ENCODE measurements around the gene TTC39C. TPM values are rescaled to one million over a fixed set of nuclear protein-coding genes. Genes with fewer than 3 reads are reported as not detected.
"Not testable (repeated sequence)": the region's sequence is repeated elsewhere in the genome, so short reads cannot be mapped to it uniquely, and the experiment has no call there.

Gene TTC39C
- total RNA-seq, 1 donor from 2014 or later = 2.0 TPM

DNA sequence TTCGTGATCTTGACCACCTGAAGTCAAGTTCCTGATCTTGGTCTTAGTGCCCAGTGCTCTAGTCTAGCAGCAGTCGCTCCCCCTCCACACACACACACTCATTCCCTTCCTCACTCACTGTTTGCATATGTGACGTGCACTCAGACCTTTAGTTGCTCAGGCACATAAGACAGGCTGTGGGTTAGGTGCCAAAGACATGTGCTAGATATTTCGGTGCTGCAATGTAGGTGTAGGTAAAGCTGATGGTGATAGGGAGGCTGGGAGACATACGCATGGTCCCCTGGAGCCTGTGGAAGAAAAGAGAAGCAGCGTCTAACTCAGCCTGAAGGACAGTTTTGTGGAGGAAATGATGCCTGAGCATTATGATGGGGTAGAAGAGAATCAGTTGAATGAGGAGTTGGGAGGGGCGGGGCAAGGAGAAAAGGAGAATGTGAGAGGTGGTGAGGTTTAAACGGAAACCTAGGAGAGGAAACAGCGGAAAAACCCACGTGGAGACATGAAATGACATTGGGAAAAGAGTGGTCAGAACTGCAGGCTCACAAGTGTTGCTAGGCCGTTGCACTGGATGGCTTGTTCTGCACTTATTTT is 3.8 kb downstream of the TTC39C start:
- DNase-seq = no peak

DNA sequence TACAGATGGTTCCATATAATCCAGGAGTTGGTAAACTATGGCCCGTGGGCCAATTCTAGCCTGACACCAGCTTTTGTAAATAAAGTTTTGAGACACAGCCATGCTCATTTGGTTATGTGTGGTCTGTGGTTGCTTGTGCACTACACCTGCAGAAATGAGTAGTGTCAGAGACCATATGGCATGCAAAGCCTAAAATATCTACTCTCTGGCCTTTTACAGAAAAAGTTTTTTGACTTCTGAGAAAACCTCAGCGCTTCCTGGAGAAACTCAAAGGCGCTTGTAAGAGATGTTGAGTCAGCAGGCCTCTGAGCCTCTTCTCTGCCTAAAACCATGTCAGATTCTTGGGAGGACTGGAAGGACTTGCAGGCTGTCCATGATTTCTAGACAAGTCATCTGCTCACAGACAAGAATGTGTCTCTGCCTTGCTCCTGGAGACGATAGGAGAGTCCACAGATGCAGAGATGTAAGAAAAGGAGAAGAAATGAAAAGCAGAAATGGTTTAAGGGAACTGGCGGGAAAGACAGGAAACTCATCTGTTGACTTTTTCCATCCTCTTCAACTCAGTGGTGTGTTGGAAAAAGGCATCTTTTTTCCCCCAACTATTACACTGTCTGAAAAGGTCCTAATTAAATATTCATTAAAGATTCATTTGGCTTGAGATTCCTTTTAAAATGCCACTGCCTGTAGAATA is 5.2 kb downstream of the TTC39C start:
- DNase-seq = no peak

DNA sequence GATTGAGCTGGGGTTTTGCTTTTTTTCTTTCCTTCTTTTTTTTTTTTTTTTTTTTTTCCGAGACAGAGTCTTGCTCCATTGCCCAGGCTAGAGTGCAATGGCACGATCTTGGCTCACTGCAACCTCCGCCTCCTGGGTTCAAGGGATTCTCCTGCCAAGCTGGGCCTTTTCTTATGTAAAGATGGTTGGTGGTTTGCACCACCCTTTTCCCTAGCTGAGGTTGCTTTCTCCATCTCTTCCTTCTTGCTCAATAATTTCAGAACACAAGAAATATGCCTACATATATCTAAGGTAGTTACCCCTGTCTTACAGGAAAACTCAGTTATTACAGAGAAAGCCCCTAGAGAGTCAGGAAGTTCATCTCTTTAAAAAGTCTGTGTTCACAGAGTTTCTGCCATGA is 7.0 kb downstream of the TTC39C start:
- no peak for DNase-seq

DNA sequence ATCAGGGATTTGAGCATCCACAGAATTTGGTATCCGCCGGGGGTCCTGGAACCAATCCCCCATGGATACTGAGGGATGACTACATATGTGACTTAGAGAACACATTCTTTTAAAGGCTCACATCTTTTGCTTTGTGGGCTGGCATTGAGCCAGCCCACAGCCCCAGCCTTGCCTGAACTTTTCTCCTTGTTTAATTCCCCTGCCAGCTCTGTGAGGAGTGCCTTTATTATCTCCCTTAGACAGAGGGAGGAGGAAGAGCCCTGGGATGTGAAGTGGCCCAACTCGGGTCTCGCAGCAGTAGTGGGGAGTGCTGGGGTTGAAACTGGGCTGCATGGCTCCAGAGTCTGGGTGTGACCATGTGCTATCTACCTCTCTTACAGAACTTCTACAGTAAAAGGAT is 7.6 kb downstream of the TTC39C start:
- no peak for DNase-seq

DNA sequence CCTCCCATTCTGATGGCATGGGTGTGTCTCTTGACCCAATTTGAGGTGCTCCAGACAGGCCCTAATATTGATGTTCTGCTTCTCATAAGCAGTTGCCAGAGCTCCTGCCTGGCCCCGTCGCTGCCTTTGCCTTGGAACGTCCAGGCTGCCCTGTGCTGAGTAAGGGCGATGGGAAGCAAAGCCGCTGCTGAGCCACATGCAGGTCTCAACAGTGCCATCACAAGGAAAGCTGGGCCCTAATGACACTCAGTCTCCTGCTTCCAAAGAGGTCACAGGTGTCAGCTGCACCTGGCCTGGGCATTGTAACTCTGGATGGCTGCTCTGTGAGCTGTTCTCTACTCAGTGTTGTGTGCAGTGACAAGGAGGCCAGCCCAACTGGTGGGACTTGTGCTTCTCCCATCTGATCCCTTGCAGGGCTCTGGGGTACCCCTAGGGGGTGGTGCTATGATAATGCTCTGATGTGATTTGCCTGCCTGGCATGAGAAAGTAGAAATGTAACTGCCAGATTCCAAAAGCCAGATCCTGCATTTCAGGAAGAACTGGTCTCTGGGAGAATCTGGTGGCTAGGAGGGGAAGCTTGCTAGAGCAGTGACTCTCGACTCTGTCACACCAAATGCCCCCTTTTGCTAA is 8.7 kb downstream of the TTC39C start:
- no peak for DNase-seq

DNA sequence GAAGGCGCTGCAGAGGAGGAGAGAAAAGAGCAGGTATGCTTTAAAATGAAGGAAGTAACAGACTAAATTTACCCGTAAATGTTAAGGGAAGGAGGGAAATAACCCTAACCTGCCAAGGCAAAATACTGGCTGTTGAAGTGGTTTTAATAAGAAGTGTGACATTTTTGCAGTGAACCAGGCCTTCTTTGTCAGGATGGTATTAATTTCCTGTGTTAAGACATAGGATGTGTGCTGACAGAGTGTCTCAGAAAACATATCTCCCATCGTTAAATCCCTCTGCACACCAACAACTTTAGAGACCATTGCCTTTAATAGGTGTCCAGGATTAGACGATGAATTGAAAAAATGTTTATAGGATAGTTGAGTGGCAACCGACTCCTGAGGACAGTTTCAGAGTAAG is 9.9 kb downstream of the TTC39C start:
- DNase-seq = no peak

DNA sequence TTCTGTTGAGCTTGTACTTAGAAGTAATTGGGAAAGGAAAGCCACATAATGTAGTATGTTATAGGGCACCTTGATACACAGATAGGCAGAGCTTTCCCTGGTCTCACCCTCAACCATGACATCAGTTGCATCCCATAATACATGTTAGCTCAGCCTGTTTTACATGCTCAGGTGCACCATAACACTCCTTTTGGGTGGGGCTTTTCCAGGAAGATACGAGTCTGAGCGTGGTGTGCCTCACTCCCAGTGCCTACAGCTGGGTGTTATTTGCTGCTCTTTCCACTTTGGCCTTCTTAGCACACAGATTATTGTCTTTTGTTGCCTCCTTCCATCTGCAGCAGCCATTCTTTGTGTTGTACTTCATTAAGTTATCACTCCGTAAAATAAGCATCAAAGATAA is 11.9 kb downstream of the TTC39C start:
- DNase-seq = no peak

DNA sequence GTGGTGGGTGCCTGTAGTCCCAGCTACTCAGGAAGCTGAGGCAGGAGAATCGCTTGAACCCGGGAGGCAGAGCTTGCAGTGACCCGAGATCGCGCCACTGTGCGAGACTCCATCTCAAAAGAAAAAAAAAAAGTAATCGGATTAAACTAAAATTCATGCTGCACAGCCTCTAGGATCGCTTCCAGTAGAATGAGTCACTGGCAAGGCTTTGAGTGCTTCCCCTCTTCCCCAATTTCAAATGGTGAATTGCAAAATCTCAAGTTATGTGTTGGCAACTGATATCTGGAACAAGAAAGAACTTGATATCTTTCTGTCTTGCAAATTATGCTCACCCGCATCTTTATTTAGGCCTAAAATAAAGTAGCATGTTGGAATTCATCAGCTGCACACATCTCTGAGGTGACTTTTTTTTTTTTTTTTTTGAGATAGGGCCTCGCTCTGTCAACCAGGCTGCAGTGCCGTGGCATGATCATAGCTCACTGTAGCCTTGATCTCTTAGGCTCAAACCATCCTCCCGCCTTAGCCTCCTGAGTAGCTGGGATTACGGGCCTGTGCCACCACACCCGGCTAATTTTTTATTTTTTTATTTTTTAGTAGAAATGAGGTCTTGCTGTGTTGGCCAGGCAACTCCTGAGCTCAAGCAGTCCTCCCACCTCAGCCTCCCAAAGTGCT is 12.7 kb downstream of the TTC39C start:
- no peak for DNase-seq

DNA sequence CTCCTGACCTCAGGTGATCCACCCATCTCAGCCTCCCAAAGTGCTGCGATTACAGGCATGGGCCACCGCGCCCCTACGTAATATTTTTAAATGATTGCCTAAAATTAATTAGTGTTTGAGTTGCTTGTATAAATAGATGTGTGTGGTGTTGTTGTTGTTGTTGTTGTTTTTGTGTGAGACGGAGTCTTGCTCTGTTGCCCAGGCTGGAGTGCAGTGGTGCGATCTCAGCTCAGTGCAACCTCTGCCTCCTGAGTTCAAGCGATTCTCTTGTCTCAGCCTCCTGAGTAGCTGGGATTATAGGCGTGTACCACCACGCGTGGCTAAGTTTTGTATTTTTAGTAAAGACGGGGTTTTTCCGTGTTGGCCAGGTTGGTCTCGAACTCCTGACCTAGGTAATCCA is 14.4 kb downstream of the TTC39C start:
- not testable (repeated sequence) for DNase-seq

DNA sequence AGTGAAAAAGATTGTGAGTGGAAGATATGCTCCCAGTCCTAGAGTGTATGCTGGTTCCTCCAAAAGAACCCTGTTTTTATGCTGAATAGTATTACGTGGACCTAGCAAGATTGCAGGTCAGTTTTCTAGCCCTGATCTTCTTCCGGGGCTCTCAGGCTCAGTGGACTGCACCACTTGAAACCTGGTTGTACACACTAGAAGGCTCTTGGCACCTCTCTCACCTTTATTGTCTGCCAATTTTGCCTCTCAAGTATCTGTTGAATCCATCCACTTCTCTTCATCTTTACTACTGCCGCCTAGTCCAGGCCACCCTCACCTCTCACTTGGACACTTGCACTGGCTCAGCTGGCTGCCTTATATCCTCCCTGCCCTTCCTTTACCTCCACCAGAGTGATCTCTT is 16.8 kb downstream of the TTC39C start:
- DNase-seq = no peak

DNA sequence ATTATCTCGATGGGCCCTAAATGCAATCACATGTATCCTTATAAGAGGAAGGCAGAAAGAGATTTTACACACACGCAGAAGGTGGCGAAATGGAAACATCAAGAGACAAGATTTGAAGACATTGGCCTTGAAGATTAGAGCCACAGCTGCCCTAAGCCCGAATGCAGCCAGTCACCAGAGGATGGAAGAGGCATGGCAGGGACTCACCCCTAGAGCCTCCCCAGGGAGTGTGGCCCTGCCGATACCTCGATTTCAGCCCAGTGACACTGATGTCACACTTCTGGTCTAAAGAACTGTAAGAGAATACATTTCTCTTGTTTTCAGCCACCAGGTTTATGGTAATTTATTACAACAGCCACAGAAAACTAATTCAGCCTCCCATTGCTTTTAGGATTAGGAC is 17.4 kb downstream of the TTC39C start:
- DNase-seq = no peak

DNA sequence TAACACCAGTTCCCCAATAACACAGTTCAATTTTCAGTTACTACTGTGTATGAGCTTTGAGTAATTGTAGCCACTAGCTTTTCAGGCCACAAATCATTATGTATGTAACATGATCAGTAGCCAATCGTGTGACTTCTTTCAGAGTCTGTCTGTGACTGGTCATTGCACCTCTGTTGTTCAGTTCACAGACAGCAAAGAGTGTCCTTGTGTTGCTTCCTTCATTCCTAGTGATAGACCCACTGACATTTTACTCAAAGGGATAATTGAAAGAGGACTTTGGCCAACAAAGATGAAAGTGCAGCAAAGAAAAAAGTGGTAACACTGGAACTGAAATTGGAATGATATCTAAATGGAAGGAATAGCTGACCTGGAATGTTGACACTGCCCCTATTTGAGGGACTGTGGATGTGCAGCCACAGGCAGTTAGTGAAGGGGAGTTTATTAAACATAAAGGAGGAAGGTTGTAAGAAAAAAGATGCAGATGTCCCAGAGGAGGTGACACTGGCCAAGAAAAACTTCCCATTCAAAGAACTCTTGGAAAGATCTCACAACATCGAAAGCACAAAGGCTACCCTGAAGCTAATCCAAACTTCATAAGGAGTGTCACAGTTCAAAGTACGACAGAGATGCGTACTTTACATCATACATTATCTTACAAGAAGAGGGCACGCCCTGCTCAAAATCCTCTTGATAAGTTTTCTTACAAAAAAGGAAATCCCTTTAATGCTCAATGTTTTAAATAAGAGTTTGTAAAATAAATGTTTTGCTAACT is 19.3 kb downstream of the TTC39C start:
- no peak for DNase-seq

DNA sequence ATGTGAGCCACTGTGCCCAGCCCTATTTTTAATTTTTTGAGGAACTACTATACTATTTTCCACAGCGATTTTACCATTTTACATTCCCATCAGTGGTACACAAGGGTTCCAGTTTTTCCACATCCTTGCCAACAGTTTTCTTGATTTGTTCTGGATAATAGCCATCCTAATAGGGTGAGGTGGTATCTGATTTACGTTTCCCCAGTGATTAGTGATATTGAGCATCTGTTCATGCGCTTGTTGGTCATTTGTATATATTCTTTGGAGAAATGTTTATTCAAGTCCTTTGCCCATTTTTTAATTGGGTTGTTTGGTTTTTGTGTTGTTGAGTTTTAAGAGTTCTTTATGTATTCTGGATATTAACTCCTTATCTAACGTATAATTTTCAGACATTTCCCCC is 20.8 kb downstream of the TTC39C start:
- no peak for DNase-seq

DNA sequence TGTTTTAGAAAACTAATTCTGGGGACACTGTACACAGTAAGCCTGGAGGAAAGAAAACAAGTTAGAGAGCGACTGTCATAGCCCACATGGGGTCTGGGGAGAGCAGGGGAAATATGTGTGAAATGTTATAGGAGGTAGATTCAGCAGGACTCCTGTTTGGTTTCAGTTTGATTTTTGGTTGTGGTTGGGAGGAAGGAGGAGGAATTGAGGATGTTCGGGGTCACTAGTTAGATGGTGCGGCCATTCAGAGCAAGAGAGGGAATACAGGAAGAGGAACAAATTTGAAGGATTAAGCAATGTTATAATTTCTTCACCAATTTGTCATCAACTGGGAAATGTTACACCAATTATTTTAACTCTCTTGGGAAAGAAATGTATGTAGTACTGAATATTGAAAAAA is 25.1 kb downstream of the TTC39C start:
- no peak for DNase-seq

DNA sequence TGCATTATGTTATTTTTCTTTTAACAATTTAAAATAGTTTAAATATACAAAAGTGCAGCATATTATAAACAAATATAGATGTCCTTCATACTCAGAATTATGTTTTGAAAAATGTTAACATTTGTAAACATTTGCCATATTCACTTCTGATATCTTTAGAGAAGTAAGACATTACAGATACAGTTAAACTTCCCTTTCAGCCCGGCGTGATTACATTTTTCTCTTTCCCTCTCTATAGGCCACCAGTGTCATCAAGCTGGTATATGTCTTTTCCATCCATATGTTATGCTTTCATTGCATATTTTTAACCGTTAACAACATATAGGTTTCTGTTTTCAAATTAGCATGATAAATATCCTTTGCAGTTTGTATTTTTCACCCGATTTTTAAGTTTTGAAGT is 27.1 kb downstream of the TTC39C start:
- no peak for DNase-seq

DNA sequence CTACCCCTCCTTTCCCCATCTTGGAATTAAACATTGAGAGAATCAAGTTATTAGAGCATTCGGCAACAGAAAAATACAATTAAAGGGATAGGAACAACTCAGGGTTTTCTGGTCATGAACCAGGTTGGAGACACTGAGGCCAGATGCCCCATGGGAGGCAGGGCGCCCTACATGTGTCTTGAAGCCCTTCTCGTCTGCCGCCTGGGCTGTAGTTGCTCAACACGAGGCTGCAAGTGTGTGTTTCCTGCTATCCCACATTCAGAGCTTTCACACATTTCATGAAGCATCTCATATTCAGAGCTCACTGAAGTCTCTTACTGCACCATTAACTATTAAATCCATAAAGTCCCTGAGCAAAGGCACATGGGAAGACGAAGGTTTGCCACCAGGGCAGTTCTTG is 28.8 kb downstream of the TTC39C start:
- DNase-seq = no peak

DNA sequence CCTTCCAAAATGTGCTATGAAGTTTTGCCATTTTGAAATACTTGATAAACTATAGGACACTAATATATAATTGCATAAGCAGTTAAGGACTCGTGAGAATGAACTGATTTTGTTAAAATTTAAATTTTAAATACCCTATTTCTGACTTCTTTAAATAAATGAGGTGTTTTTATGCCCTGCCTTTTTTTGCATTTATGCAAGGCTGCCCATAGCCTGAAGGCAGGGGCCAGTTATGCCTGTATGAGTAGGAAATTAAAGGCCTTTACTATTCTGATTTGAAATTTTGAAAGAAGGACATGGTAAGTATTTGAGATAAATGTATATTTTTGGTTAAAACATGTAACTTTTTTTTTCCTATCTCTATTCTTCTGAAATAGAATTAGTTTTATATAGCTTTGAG is 33.7 kb downstream of the TTC39C start:
- no peak for DNase-seq

DNA sequence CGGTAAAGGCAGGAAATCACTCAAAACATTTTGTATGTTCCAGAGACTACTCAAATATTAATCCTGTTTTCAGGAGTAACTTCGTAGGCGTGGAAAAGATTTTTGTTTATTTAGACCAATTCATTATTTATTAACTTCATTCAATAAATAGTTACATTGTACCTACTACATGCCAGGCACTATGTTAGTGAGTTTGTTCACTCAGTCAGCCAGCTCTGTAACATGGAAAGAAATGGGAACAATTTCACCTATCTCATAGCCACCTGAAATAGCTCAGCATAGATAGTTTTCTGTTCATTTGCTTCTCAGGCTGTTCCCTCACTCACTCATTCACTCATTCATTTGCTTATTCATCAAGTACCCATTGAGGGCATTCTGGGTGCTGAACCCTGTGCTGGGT is 34.6 kb downstream of the TTC39C start:
- no peak for DNase-seq

DNA sequence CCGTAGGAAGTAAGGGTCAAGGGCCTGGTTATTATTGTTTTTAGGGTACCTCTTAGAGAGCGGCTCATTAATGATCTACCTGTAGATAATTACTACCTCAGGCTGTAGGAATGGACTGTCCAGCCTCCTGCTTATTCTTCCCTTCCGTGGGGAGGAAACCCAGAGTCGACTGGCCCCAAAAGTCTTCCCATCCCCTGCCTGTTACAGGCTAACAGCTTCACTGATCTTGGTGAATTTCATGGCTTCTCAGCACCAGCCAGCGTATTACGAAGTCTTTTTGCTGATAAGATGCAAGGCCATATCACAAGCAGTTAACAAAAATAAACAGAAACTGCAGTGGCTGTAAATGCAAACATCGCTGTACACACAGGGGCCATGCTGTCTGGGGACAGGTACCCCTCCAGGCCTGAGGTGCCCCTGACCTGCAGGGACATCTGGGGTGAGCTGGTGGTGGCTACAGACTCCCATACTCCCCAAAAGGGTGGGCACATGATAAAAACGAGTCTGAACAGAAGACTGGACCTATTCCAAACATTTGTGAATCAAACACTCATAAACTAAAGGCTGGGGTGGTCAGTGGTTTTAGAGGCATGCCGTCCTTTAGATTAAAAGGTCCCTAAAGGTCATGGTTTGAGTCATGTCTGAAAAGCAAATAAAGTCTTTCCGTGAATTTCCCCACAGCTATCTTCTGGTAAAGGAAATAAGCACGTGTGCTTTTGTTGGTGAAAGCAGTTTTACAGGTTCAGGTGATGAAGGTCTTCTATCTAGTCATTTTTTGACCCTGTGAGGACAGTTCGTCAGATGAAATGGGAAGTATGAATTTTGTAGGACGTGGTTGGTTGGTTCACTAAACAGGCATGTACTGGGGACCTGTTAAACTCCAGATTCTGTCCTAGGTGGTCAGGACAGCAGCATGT is 36.7 kb downstream of the TTC39C start:
- no peak for DNase-seq

DNA sequence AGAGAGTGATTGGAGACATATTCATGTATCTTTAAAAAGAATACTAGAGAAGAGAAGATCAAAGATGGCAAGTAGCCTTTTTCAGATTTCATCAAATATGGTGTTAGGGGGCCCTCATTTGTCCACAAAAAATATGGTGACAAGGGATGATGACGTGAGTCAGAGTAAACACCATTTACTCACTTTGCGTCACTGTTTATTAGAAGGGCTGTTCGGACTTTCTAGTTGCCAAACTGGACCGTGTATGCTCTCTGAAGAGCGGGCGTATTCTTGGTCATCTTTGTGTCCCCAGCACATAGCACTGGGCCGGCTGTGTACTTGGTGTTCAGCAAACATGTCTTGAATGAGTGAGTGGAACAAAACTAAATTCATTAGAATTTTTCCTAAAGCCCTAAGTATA is 37.5 kb downstream of the TTC39C start:
- DNase-seq = no peak

DNA sequence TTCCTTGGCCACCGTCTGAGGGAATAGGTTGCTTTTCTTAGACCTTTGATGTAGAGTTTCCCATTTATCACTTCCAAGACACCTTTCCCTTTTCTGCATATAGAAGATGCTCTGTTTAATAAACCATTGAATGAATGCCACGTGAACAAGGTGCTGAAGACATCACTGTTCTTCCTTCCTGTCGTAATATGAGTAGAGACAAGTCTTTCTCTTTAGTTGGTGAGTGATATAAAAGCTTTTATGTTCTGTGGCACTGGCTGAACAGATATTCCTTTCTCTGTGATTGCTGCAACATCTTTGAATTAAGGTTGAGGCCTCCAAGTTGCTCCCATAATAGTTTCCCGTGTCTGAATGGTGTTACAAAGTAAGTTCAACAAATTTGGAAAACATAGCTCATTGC is 38.7 kb downstream of the TTC39C start:
- DNase-seq = no peak

DNA sequence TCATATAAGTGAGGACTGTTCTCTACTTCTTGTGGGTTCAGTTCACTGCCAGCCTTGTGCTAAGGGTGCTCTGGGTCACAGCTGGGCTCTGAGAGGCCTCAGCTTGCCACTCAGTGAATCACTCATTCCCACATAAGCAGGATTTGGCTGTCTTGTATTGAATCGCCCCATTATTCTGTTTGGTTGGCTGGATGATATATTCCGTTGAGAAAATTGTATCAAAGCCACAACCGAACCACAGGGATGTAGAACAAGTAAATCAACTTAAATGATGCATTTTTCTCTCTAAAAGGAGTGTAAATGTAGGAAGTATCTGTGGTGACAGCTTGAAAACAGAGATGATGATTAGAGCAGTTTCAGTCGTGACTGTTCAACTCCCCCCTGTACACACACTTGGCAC is 39.6 kb downstream of the TTC39C start:
- DNase-seq = no peak
